Stomach (tissue), 4 donors: ENCODE data around the gene RRAS2.

Source experiments
- EP300 ChIP-seq: sonication (generic); formaldehyde crosslinking; IDR thresholded peaks from one replicate; pipeline ENCODE4 v1.6.1; 2017; ENCODE audit warnings: antibody characterized with exemption
- POLR2A ChIP-seq, 4 donors: fragments of 450-650 bp; IDR thresholded peaks; one replicate each; pipeline ENCODE4 v1.6.1; 2016; ENCODE audit warnings: antibody characterized with exemption in 4 of 4, control low read depth in 2 of 4, mild to moderate bottlenecking in 1 of 4, moderate library complexity in 1 of 4
- POLR2AphosphoS5 ChIP-seq, 3 donors: sonication (generic); formaldehyde crosslinking; IDR thresholded peaks; one replicate each; pipeline ENCODE4 v1.6.1; 2016; ENCODE audit warnings: antibody characterized with exemption in 3 of 3
- TF ChIP-seq, protein P1 (sequence below), 7 experiments: fragments of 450-650 bp in 4 of 7; fragments of 200-600 bp in 3 of 7; sonication (generic) in 3 of 7; IDR thresholded peaks; one replicate each; pipeline ENCODE4 v1.5.1; 2016 to 2019; ENCODE audit warnings: antibody characterized with exemption in 7 of 7, control low read depth in 2 of 7, mild to moderate bottlenecking in 1 of 7

GRCh38 chr11:14306481-14306880 is 52.5 kb downstream of the RRAS2 start:
- TF ChIP-seq POLR2A (IDR thresholded peaks at IDR 0.05) (no peak), POLR2AphosphoS5 (IDR thresholded peaks at IDR 0.05) (no peak), EP300 (no peak)
- TF ChIP-seq, protein P1, sequence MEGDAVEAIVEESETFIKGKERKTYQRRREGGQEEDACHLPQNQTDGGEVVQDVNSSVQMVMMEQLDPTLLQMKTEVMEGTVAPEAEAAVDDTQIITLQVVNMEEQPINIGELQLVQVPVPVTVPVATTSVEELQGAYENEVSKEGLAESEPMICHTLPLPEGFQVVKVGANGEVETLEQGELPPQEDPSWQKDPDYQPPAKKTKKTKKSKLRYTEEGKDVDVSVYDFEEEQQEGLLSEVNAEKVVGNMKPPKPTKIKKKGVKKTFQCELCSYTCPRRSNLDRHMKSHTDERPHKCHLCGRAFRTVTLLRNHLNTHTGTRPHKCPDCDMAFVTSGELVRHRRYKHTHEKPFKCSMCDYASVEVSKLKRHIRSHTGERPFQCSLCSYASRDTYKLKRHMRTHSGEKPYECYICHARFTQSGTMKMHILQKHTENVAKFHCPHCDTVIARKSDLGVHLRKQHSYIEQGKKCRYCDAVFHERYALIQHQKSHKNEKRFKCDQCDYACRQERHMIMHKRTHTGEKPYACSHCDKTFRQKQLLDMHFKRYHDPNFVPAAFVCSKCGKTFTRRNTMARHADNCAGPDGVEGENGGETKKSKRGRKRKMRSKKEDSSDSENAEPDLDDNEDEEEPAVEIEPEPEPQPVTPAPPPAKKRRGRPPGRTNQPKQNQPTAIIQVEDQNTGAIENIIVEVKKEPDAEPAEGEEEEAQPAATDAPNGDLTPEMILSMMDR (IDR thresholded peaks at IDR 0.05) = no peak
